Ureter (tissue), 1 donor: ENCODE data around the gene ANKRD24. TPM values are rescaled to one million over a fixed set of nuclear protein-coding genes. Genes with fewer than 3 reads are reported as not detected.
"Not testable (repeated sequence)": the region's sequence is repeated elsewhere in the genome, so short reads cannot be mapped to it uniquely, and the experiment has no call there.

Source experiments
- DNase-seq: peaks from one replicate; pipeline ENCODE4 v3.0.0-alpha.2; 2020; ENCODE audit warnings: low spot score
- total RNA-seq: library from RNA; stranded (reverse); gene quantifications from one replicate; pipeline ENCODE4 v1.2.4, GENCODE V29; 2023
- donor health status: DM: yes; HTN: yes; CAD: no.

The ANKRD24 gene
- total RNA-seq, 1 donor from 2014 or later: 2.7 TPM

GRCh38 chr19:4173479-4174212 lies 8.8 kb upstream of the ANKRD24 start:
- DNase-seq: no peak

GRCh38 chr19:4174213-4174894 lies 8.1 kb upstream of the ANKRD24 start:
- DNase-seq: no peak

- no peak for DNase-seq
Measured at GRCh38 chr19:4174895-4175668, 7.4 kb upstream of the ANKRD24 start.

- DNase-seq: no peak
Measured at GRCh38 chr19:4175669-4175931, 6.9 kb upstream of the ANKRD24 start.

GRCh38 chr19:4177146-4177545 lies 5.3 kb upstream of the ANKRD24 start:
- no peak for DNase-seq

GRCh38 chr19:4178990-4179389 lies 3.5 kb upstream of the ANKRD24 start:
- DNase-seq: no peak

- no peak for DNase-seq
Measured at GRCh38 chr19:4181053-4181508, 1.4 kb upstream of the ANKRD24 start.

- no peak for DNase-seq
Measured at GRCh38 chr19:4183967-4184717, 1.7 kb downstream of the ANKRD24 start.

GRCh38 chr19:4184718-4185352 lies 2.3 kb downstream of the ANKRD24 start:
- no peak for DNase-seq

GRCh38 chr19:4185413-4186086 lies 3.1 kb downstream of the ANKRD24 start:
- DNase-seq: no peak

GRCh38 chr19:4186087-4186993 lies 3.9 kb downstream of the ANKRD24 start:
- peak; percentile 75 for DNase-seq

- DNase-seq: no peak
Measured at GRCh38 chr19:4187313-4188122, 5.0 kb downstream of the ANKRD24 start.

- no peak for DNase-seq
Measured at GRCh38 chr19:4189641-4190040, 7.2 kb downstream of the ANKRD24 start.

GRCh38 chr19:4192537-4192936 lies 10.0 kb downstream of the ANKRD24 start:
- not testable (repeated sequence) for DNase-seq

GRCh38 chr19:4194353-4194752 lies 11.9 kb downstream of the ANKRD24 start:
- no peak for DNase-seq

- DNase-seq: no peak
Measured at GRCh38 chr19:4196009-4196408, 13.5 kb downstream of the ANKRD24 start.

GRCh38 chr19:4196587-4197148 lies 14.2 kb downstream of the ANKRD24 start:
- no peak for DNase-seq

- no peak for DNase-seq
Measured at GRCh38 chr19:4197228-4197624, 14.7 kb downstream of the ANKRD24 start.
